PC-9 (cell line): Measurements from ENCODE around the gene PACRGL.

Experiments used
- EZH2 ChIP-seq: fragments of 200-600 bp; sonication (generic); IDR thresholded peaks from 2 replicates; pipeline ENCODE4 v1.8.0; 2017; ENCODE audit warnings: antibody characterized with exemption, low read depth
- TF ChIP-seq, protein P1 (sequence below): fragments of 200-600 bp; sonication (generic); conservative IDR thresholded peaks from 2 replicates; pipeline ENCODE4 v1.6.1; 2017; ENCODE audit warnings: mixed run types, antibody characterized with exemption, mild to moderate bottlenecking, moderate library complexity

DNA sequence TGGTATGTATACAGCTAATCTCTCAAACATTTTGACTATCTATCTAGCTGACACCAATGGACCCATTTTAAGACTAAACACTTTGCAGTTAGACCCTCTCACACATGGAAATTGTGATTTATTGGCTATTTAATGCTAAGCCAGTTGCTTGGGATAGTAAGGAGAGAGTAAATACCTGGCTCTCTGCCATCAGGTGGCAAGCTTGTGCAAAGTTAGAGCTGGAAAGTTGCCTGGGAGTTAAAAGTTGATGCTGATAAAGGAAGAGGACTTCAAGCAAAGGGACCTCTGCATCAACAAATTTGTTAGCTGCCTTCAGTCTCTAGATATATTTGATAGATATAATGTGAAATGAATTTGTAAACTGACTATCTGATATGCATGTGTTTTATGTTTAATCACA, 61.1 kb downstream of the PACRGL start:
- TF ChIP-seq, protein P1, sequence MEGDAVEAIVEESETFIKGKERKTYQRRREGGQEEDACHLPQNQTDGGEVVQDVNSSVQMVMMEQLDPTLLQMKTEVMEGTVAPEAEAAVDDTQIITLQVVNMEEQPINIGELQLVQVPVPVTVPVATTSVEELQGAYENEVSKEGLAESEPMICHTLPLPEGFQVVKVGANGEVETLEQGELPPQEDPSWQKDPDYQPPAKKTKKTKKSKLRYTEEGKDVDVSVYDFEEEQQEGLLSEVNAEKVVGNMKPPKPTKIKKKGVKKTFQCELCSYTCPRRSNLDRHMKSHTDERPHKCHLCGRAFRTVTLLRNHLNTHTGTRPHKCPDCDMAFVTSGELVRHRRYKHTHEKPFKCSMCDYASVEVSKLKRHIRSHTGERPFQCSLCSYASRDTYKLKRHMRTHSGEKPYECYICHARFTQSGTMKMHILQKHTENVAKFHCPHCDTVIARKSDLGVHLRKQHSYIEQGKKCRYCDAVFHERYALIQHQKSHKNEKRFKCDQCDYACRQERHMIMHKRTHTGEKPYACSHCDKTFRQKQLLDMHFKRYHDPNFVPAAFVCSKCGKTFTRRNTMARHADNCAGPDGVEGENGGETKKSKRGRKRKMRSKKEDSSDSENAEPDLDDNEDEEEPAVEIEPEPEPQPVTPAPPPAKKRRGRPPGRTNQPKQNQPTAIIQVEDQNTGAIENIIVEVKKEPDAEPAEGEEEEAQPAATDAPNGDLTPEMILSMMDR = no peak
- no peak for TF ChIP-seq EZH2
